SK-N-MC (cell line): Measurements from ENCODE around the gene SLC1A5.

Experiments used
- EZH2 ChIP-seq: fragments of 200-600 bp; sonication (generic); IDR thresholded peaks from one replicate; pipeline ENCODE4 v1.6.1; 2017; ENCODE audit warnings: antibody characterized with exemption
- FOXP2 ChIP-seq: optimal IDR thresholded peaks from 2 replicates; pipeline ENCODE3; 2011; ENCODE audit warnings: mild to moderate bottlenecking, moderate library complexity; ENCODE audit not compliant: insufficient read depth; ENCODE audit errors: extremely low read length, control extremely low read depth
- POLR2AphosphoS5 ChIP-seq: IDR thresholded peaks from 2 replicates; pipeline ENCODE4 v1.6.1; 2012; ENCODE audit warnings: mild to moderate bottlenecking, low read depth, low read length, borderline replicate concordance

- no peak for TF ChIP-seq POLR2AphosphoS5
- TF ChIP-seq EZH2 = no peak
- no peak for TF ChIP-seq FOXP2
Measured at GRCh38 chr19:46730595-46730994, 57.8 kb downstream of the SLC1A5 start.
